ENCODE data around the gene F2.

DNA sequence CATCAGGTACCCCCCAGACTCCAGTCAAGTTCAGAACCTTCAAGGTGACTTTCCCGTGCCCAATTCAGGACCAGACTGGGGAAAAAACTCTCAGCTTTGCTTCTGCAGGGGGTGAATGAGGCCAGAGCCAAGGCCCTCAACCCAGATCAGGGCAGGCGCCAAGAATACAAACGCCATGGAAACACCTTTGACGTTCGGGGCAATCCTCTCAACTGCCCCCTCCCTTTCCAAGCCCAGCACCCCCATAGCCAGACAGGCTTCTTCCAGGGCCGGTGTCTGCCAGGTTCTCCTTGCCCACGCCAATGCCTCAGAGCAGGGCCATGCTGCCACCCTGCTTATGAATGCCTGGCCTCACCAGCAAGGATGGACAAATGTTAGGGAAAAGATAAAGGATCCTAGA lies 24.4 kb upstream of the F2 start:
- TF ChIP-seq, protein P1, sequence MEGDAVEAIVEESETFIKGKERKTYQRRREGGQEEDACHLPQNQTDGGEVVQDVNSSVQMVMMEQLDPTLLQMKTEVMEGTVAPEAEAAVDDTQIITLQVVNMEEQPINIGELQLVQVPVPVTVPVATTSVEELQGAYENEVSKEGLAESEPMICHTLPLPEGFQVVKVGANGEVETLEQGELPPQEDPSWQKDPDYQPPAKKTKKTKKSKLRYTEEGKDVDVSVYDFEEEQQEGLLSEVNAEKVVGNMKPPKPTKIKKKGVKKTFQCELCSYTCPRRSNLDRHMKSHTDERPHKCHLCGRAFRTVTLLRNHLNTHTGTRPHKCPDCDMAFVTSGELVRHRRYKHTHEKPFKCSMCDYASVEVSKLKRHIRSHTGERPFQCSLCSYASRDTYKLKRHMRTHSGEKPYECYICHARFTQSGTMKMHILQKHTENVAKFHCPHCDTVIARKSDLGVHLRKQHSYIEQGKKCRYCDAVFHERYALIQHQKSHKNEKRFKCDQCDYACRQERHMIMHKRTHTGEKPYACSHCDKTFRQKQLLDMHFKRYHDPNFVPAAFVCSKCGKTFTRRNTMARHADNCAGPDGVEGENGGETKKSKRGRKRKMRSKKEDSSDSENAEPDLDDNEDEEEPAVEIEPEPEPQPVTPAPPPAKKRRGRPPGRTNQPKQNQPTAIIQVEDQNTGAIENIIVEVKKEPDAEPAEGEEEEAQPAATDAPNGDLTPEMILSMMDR (IDR thresholded peaks at IDR 0.05) = no peak
- no peak for TF ChIP-seq POLR2A (IDR thresholded peaks at IDR 0.05)
